ENCODE measurements around the gene CDH23.

CDH23 gene

DNA sequence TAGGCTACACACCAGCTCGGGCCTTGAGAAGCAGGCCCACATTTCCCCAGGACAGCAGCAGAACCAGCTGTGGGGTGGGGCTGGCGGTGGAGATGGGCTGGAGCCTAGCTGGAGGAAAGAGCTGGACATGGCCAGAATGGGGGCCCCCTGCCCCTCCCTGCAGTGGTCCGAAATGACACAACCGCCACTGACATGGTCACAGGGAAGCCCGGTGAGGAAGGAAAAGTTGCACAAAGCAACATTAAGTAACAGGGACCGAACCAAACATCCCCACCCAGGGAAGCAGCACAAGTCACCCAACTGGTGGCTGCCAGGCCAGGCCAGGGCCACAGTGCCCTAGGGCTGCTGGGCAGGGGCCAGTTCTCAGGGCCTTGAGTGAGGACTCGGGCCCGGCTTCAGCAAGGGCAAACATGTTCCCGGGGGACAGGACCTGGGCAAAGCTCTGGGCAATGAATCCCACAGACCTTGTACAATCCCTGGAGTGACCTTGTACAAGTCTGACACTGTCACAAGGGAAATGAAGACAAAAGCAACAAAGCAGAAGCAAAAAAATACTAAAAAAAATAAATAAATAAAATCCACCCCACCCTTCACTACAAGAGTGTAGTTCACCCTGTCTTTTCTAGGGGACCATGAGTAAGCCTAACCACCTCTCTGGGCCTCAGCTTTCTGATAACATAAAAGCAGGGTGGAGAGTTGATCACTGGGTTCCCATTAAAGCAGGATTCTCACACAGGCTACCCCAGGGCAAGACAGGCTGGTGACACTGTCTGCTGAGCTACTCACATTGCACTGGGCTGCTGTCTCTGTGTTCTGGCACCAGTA is 421.3 kb downstream of the CDH23 start:
- no peak overlapping the region for H3K27ac ChIP-seq
- no peaks in the 10 kb centered on the region for H3K36me3 ChIP-seq (ENCODE audit: insufficient read depth)
- H3K4me2 ChIP-seq = no peak overlapping the region
- no peaks in the 10 kb centered on the region for H4K20me1 ChIP-seq (ENCODE audit: insufficient read depth)
- H3K4me1 ChIP-seq (ENCODE audit: low read depth, poor library complexity, severe bottlenecking) = no peaks in the 10 kb centered on the region
- H3K4me3 ChIP-seq (IDR thresholded peaks at IDR 0.05; ENCODE audit: insufficient read depth, low read depth, low read length) = no peak overlapping the region
- H3K27me3 ChIP-seq (ENCODE audit: insufficient read depth, low read depth) = no peaks in the 10 kb centered on the region
- H3K79me2 ChIP-seq (ENCODE audit: insufficient read depth, low read depth) = no peaks in the 10 kb centered on the region
- no peak overlapping the region for H2AFZ ChIP-seq (ENCODE audit: low read depth)
- TF ChIP-seq, protein P1, sequence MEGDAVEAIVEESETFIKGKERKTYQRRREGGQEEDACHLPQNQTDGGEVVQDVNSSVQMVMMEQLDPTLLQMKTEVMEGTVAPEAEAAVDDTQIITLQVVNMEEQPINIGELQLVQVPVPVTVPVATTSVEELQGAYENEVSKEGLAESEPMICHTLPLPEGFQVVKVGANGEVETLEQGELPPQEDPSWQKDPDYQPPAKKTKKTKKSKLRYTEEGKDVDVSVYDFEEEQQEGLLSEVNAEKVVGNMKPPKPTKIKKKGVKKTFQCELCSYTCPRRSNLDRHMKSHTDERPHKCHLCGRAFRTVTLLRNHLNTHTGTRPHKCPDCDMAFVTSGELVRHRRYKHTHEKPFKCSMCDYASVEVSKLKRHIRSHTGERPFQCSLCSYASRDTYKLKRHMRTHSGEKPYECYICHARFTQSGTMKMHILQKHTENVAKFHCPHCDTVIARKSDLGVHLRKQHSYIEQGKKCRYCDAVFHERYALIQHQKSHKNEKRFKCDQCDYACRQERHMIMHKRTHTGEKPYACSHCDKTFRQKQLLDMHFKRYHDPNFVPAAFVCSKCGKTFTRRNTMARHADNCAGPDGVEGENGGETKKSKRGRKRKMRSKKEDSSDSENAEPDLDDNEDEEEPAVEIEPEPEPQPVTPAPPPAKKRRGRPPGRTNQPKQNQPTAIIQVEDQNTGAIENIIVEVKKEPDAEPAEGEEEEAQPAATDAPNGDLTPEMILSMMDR (conservative IDR thresholded peaks at IDR 0.05; ENCODE audit: low read depth, low read length) = no peak
- H3K9ac ChIP-seq = no peak overlapping the region

DNA sequence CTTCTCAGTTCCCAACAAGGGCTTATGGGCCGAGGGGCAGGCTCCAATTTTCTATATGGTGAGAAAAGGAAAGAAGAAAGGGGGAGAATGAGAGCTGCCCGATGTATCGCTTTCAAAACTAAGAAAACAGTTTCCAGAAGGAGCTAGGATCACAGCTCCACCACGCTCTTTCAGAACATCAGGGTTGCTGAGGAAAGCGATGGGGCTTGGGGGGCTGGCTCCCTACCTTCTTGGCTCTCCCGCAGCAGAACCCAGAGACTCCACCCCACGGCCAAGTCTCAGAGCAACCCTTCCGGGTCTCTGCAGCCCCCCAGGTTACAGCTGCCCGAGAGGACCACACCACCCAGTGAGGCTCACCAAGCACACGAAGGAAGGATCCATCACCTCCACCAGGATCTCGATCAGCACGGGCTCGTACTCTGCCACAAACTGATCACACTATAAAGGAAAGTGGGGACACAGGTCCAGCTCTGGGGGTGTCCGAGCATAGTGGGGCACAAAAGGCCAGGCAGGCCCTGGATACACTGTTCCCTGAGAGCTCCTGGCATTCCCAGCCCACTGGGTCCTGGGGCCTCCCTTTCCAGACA is 422.0 kb downstream of the CDH23 start:
- H3K4me2 ChIP-seq = no peak overlapping the region
- H3K79me2 ChIP-seq (ENCODE audit: insufficient read depth, low read depth) = no peaks in the 10 kb centered on the region
- H3K4me1 ChIP-seq (ENCODE audit: low read depth, poor library complexity, severe bottlenecking) = no peaks in the 10 kb centered on the region
- H3K27me3 ChIP-seq (ENCODE audit: insufficient read depth, low read depth) = no peaks in the 10 kb centered on the region
- H2AFZ ChIP-seq (ENCODE audit: low read depth) = no peak overlapping the region
- H3K27ac ChIP-seq = no peak overlapping the region
- H3K9ac ChIP-seq = no peak overlapping the region
- TF ChIP-seq, protein P1 (conservative IDR thresholded peaks at IDR 0.05; ENCODE audit: low read depth, low read length) = no peak
- H4K20me1 ChIP-seq (ENCODE audit: insufficient read depth) = no peaks in the 10 kb centered on the region
- no peak overlapping the region for H3K4me3 ChIP-seq (IDR thresholded peaks at IDR 0.05; ENCODE audit: insufficient read depth, low read depth, low read length)
- H3K36me3 ChIP-seq (ENCODE audit: insufficient read depth) = no peaks in the 10 kb centered on the region

- Histone ChIP-seq H3K27me3 (ENCODE audit: insufficient read depth, low read depth) (no peaks in the 10 kb centered on the region), H3K4me1 (ENCODE audit: low read depth, poor library complexity, severe bottlenecking) (no peaks in the 10 kb centered on the region), H2AFZ (ENCODE audit: low read depth) (no peak overlapping the region), H3K79me2 (ENCODE audit: insufficient read depth, low read depth) (no peaks in the 10 kb centered on the region), H3K27ac (no peak overlapping the region), H4K20me1 (ENCODE audit: insufficient read depth) (no peaks in the 10 kb centered on the region), H3K4me3 (IDR thresholded peaks at IDR 0.05; ENCODE audit: insufficient read depth, low read depth, low read length) (no peak overlapping the region), H3K36me3 (ENCODE audit: insufficient read depth) (no peaks in the 10 kb centered on the region), H3K4me2 (no peak overlapping the region), H3K9ac (no peak overlapping the region)
- TF ChIP-seq, protein P1 (conservative IDR thresholded peaks at IDR 0.05; ENCODE audit: low read depth, low read length) = no peak
Measured at GRCh38 chr10:71819441-71819861, 422.7 kb downstream of the CDH23 start.

DNA sequence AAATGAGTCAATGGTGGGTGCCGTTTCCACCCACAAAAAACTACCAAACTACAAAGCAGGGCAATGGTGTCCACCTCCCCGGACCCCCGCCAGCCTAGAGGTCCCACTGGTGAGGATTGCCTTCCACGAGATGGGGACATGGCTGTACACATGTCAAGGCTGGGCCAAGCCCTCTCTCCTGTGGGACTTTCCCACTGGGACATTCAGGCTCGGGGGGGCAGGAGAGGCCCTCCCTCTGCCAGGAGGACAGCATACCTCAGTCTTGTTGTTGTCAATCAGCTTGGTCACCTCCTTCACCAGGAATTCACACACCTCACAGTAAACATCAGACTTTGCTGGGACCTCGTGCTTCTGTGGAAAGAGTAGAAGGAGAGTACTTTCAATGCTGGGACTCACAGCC is 423.3 kb downstream of the CDH23 start:
- Histone ChIP-seq H4K20me1 (ENCODE audit: insufficient read depth) (no peaks in the 10 kb centered on the region), H3K4me1 (ENCODE audit: low read depth, poor library complexity, severe bottlenecking) (no peaks in the 10 kb centered on the region), H3K9ac (no peak overlapping the region), H3K27me3 (ENCODE audit: insufficient read depth, low read depth) (no peaks in the 10 kb centered on the region), H3K4me2 (no peak overlapping the region), H2AFZ (ENCODE audit: low read depth) (no peak overlapping the region), H3K4me3 (IDR thresholded peaks at IDR 0.05; ENCODE audit: insufficient read depth, low read depth, low read length) (no peak overlapping the region), H3K36me3 (ENCODE audit: insufficient read depth) (no peaks in the 10 kb centered on the region), H3K27ac (no peak overlapping the region), H3K79me2 (ENCODE audit: insufficient read depth, low read depth) (no peaks in the 10 kb centered on the region)
- TF ChIP-seq, protein P1 (conservative IDR thresholded peaks at IDR 0.05; ENCODE audit: low read depth, low read length) = no peak
